ENCODE results near the gene PRDM16. TPM values are rescaled to one million over a fixed set of nuclear protein-coding genes. Genes with fewer than 3 reads are reported as not detected.

PRDM16 gene
- polyA plus RNA-seq, 1 donor from 2014 or later = not detected

DNA sequence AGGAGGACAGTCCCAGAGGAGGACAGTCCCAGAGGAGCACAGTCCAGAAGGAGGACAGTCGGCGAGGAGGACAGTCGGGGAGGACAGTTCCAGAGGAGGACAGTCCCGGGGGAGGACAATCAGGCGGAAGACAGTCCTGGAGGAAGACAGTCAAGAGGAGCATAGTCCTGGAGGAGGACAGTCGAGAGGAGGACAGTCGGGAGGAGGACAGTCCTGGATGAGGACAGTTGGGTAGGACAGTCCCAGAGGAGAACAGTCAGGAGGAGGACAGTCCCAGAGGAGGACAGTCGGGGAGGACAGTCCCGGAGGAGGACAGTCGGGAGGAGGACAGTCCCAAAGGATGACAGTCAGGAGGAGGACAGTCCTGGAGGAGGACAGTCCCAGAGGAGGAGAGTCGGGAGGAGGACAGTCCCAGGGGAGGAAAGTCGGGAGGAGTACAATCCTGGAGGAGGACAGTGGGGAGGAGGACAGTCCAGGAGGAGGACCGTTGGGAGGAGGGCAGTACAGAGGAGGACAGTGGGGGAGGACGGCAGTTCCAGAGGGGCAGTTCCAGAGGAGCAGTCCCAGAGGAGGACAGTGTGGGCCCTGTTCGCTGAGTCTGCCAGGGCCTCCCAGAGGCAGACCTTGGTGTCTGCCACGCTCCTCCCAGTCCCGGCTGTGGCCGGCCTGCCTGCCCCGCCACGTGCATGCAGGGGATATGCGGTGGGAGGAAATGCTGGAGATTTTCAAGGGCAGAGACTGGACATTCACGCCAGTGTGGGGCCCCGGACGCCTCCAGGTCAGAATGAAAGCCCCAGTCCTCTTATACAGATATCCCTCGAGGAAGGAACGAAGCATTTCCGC, 201.6 kb downstream of the PRDM16 start:
- Mint-ChIP-seq H3K36me3 (no peaks in the 10 kb centered on the region), H3K4me3 (no peak overlapping the region), H3K4me1 (no peaks in the 10 kb centered on the region), H3K27me3 (no peaks in the 10 kb centered on the region), H3K9me3 (peaks cover 0 to 4% (median 0%) of the 10 kb centered on the region in 3 donors), H3K27ac (no peak overlapping the region)

DNA sequence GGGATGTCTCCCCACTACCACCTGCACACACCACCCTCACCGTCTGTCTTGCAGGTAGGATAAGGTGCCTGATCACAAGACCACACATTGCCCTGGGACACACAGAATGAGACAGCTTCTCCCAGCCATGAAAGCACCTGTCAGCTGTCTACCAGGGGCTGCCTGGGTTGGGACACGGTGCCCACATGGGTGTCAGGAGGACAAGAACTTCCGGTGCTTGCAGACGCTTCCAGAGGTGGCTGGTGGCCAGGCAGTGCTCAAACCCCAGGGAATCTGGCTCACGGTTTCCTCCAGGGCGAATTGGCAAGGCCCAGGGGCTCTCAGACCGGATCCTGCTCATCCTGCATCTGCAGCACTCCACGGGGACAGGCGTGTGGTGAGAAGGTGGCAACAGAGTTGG, 202.9 kb downstream of the PRDM16 start:
- Mint-ChIP-seq H3K4me1 (no peaks in the 10 kb centered on the region), H3K27me3 (no peaks in the 10 kb centered on the region)

DNA sequence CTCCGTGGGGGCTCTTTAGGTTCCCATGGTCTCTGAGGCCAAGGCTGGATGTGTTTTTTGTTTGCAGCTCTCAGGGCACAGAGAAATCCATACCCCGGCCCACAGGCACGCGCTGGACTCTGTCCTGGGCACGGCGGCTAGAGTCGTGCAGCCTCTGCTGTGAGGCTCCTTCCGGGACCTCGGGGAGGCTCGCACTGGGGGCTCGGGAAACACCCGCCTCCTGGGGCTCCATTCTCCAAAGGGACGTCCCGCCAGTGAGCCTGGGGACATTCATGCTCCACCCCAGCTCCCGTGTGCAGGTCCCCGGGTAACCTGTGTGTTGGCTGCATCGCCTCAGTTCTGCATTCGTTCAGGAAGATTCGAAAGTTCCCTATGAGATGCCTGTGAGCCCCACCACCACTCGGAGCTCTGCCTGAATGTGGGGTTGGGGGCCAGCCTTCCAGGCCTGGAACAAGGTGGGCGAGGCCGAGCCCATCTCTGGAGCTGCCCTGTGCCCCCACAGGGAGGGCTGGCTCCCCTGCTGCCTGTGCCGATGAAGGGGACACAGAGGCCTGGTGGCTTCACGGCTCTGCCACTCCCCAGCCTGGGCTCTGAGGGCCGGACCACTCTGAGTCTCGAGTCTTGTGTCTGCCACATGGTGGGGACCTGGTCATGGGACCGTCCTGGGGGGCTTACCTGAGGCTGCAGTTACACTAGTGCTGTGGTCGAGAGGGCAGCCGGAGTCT, 203.5 kb downstream of the PRDM16 start:
- Mint-ChIP-seq H3K4me3 (no peak overlapping the region), H3K9me3 (no peaks in the 10 kb centered on the region), H3K36me3 (no peaks in the 10 kb centered on the region), H3K4me1 (no peaks in the 10 kb centered on the region), H3K27ac (no peak overlapping the region), H3K27me3 (no peaks in the 10 kb centered on the region)

More for the DNA sequence above, 202.9 kb downstream of the PRDM16 start:
- H3K27ac Mint-ChIP-seq = no peak overlapping the region
- peaks cover 0 to 4% (median 0%) of the 10 kb centered on the region in 3 donors for H3K9me3 Mint-ChIP-seq
- no peak overlapping the region for H3K4me3 Mint-ChIP-seq
- H3K36me3 Mint-ChIP-seq = no peaks in the 10 kb centered on the region

DNA sequence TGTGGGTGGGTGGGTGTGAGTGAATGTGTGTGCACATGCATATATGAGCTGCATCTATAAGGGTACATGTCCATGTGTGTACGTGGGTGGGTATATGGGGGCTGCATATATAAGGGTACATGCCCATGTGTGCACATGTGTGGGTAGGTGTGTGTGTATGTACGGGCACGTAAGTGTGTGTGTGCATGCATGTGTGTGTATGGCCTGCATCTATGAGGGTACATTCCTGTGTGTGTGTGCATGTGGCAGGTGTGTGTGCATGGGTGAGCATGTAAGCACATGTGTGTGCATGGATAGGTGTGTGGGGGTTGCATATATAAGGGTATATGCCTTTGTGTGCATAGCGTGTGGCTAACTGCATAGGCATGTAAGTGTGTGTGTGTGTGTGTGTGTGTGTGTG, 204.4 kb downstream of the PRDM16 start:
- no peaks in the 10 kb centered on the region for H3K36me3 Mint-ChIP-seq
- H3K27me3 Mint-ChIP-seq = no peaks in the 10 kb centered on the region
- no peaks in the 10 kb centered on the region for H3K4me1 Mint-ChIP-seq
- no peaks in the 10 kb centered on the region for H3K9me3 Mint-ChIP-seq
- no peak overlapping the region for H3K4me3 Mint-ChIP-seq
- H3K27ac Mint-ChIP-seq = no peak overlapping the region

DNA sequence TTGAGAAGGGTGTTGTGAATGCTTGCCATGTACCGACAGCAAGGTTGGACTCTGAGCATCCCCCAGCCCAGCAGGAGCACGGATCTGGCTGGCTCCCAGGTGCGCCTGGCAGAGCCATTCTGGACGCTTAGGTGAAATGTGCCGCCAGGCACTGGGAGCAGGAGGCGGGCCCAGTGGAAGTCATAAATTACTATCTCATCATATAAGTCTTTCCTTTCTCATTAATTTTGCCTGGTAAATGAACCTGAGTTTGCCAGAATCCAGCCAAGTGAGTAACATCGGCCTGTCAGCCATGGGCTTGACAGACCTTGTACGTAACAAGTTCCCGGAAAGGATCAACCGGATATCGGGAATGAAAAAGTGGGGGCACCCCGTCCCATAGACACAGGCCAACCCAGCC, 206.0 kb downstream of the PRDM16 start:
- Mint-ChIP-seq H3K4me1 (no peaks in the 10 kb centered on the region), H3K9me3 (no peaks in the 10 kb centered on the region), H3K27ac (no peak overlapping the region), H3K4me3 (no peak overlapping the region), H3K27me3 (no peaks in the 10 kb centered on the region), H3K36me3 (no peaks in the 10 kb centered on the region)

DNA sequence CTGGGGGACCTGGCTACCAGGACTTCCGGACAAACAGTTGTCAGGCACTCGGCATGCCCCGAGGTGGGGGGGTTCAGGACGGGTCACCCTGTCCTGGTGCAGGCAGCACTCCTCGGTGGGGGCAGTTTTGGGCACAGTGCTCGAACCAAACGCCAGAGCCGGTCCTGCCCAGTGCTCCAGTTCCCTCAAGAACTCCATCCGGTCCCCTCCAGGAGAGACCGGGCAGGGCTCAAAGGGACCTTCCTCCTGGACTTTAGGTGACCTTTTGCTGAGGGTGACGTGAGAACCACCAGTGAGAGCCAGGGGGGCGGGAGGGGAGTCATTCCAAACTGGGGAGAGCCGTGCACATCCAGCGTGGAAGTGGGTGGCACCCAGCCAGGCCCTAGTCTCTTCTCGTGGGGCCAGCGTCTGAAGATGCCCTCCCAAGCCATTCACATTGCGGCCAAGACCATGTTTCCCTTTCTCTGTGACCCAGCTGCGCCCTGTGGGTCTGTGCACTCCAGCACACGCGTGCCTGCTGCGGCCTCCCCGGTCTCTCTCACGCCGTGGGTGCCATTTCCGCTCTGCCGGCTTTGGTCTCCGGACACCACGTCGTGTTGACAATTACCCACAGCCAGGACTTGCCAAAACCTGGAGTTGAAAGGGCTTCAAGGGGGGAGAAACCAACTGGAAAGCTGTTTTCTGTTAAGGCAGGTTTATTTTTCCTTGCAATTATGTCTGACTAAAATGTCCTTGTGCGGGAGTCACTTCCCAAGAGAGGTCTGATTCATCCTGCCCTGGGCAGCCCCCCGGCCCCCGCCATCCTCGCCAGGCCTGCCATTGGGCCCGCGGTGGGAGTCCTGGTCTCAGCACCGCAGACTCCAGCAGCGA, 206.7 kb downstream of the PRDM16 start:
- H3K27ac Mint-ChIP-seq = no peak overlapping the region
- no peak overlapping the region for H3K4me3 Mint-ChIP-seq
- no peaks in the 10 kb centered on the region for H3K9me3 Mint-ChIP-seq
- H3K4me1 Mint-ChIP-seq = no peaks in the 10 kb centered on the region
- no peaks in the 10 kb centered on the region for H3K36me3 Mint-ChIP-seq
- no peaks in the 10 kb centered on the region for H3K27me3 Mint-ChIP-seq

DNA sequence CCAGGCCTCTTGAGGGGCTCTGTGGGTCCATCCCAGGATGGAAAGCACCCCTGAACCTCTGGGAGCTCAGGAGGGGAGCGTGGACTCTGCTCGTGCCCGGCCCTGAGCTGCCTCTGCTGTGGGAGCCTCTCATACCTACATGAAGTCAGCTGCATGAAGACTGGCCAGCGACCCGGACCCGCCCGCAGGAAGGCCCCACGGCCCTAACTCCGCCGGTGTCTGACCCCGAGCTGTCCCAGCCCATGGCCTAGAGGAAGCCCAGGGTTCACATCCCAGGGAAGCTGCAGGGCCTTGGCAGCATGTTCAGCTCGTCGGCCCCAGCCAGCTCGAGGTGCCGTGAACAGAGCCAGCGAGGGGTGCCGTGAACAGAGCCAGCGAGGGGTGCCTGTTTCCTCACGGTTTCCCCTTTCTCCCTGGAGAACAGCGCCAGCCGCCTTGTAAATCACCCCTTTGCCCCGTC, 207.4 kb downstream of the PRDM16 start:
- Mint-ChIP-seq H3K4me1 (no peaks in the 10 kb centered on the region), H3K36me3 (no peaks in the 10 kb centered on the region), H3K27ac (no peak overlapping the region), H3K27me3 (peaks cover 2% of the 10 kb centered on the region), H3K9me3 (no peaks in the 10 kb centered on the region), H3K4me3 (no peak overlapping the region)

DNA sequence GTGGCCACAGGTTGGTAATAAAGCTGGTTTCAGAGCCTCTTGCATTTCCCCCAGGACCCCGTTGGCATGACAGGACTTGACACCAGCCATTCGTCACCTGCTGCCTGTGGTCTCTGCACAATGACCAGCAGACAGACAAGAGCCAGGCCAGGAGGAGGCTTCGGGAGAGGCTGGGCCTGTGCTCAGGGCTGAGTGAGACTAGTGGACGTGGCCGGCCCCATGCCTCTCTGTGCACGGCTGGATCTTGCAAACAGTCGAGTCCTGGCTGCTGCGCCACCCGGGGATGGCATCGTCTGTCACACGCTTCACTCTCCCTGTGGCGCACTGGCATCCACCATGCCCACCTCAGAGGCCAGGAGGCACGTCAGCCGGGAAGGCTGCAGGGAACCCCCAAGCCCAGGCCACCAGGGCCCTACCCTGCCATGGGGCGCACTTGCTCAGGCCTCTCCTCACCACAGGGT, 208.0 kb downstream of the PRDM16 start:
- no peaks in the 10 kb centered on the region for H3K4me1 Mint-ChIP-seq
- no peaks in the 10 kb centered on the region for H3K36me3 Mint-ChIP-seq
- no peaks in the 10 kb centered on the region for H3K9me3 Mint-ChIP-seq
- H3K27me3 Mint-ChIP-seq = peaks cover 2% of the 10 kb centered on the region
- H3K27ac Mint-ChIP-seq = no peak overlapping the region
- H3K4me3 Mint-ChIP-seq = no peak overlapping the region

DNA sequence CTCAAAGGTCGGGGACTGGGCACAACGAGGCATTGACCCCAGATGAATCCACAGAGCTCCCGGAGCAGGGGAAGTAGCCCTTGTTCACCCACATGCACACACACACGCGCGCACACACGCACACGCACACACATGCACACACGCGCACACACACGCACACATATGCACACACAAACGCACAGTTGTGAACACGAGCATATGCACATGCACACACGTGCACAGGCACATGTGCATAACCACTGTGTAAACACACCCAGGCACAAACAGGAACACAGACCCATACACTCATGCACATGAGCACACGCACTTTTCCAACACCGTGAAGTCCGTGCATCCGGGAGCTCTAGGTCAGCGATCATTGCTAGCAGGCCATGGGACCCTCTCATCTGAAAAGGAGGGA, 208.6 kb downstream of the PRDM16 start:
- Mint-ChIP-seq H3K9me3 (no peaks in the 10 kb centered on the region), H3K27me3 (peaks cover 2% of the 10 kb centered on the region), H3K36me3 (no peaks in the 10 kb centered on the region), H3K4me1 (no peaks in the 10 kb centered on the region), H3K4me3 (no peak overlapping the region), H3K27ac (no peak overlapping the region)

DNA sequence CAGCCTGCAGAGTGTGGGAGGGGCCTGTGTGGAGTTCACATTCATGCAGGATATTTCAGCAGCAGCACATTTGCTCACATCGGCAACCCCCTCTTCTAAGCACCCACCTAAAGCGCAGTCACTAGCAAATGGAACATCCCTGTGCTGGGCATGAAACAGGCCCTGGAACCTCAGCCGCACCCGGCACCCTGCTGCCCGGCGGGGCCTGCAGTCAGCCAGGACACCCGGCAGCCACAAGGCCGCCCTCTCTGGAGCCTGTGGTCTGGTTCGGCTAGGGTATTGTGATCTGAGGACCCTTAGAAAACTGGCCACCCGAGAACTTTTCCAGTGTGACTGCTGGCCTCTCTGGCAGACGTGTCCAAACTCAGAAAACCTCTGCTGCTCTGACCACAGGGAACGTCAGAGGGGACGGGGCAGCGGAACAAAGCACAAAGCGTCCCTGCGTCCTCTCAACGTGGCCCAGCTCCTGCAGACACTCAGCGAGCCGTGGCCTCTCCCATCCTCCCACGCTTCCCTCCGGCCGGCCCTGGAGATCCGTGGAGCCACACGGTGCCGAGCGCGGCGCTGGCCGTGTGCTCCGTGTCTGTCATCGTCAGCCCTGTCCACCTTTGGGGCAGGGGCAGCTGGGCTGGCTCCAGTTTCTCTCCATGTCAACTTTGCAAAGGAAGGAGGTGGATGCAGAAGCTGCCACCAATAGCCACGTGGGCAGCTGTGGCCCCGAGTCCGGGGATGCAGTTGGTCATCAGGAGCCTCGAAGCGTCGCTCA, 209.6 kb downstream of the PRDM16 start:
- peaks cover 2% of the 10 kb centered on the region for H3K27me3 Mint-ChIP-seq
- no peak overlapping the region for H3K4me3 Mint-ChIP-seq
- no peak overlapping the region for H3K27ac Mint-ChIP-seq
- no peaks in the 10 kb centered on the region for H3K9me3 Mint-ChIP-seq
- no peaks in the 10 kb centered on the region for H3K36me3 Mint-ChIP-seq
- H3K4me1 Mint-ChIP-seq = no peaks in the 10 kb centered on the region

DNA sequence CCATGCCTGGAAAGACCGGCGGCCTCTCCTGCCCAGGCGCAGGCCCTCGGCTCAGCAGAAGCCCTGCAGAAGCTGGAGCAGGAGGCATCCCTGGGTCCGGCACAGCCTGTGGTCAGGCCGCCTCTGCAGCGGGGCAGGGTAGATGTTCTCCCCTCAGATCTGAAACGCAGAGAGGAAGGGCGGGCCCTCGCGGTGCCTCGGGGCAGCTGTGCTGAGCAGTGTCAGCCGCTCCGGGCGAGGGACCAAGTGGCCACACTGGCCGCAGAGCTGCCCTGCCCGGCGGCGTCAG, 210.1 kb downstream of the PRDM16 start:
- no peaks in the 10 kb centered on the region for H3K9me3 Mint-ChIP-seq
- H3K36me3 Mint-ChIP-seq = no peaks in the 10 kb centered on the region
- no peak overlapping the region for H3K27ac Mint-ChIP-seq

GRCh38 chr1:3281735-3282134, 212.7 kb downstream of the PRDM16 start:
- Mint-ChIP-seq H3K4me1 (no peaks in the 10 kb centered on the region), H3K36me3 (no peaks in the 10 kb centered on the region), H3K27me3 (peaks cover 5% of the 10 kb centered on the region), H3K9me3 (no peaks in the 10 kb centered on the region), H3K4me3 (peak overlapping the region in 1 of 4 donors; percentile 18), H3K27ac (no peak overlapping the region)

More for the DNA sequence above, 210.1 kb downstream of the PRDM16 start:
- Mint-ChIP-seq H3K27me3 (peaks cover 2% of the 10 kb centered on the region), H3K4me1 (no peaks in the 10 kb centered on the region), H3K4me3 (no peak overlapping the region)

- no peak overlapping the region for H3K27ac Mint-ChIP-seq
- peak overlapping the region in 1 of 4 donors; percentile 18 for H3K4me3 Mint-ChIP-seq
- no peaks in the 10 kb centered on the region for H3K36me3 Mint-ChIP-seq
Measured at GRCh38 chr1:3282186-3282585, 213.2 kb downstream of the PRDM16 start.

GRCh38 chr1:3282656-3283430, 213.8 kb downstream of the PRDM16 start:
- H3K27ac Mint-ChIP-seq = no peak overlapping the region
- H3K27me3 Mint-ChIP-seq = peaks cover 5% of the 10 kb centered on the region
- H3K4me1 Mint-ChIP-seq = no peaks in the 10 kb centered on the region
- H3K4me3 Mint-ChIP-seq = no peak overlapping the region
- no peaks in the 10 kb centered on the region for H3K9me3 Mint-ChIP-seq
- H3K36me3 Mint-ChIP-seq = no peaks in the 10 kb centered on the region

More at GRCh38 chr1:3282186-3282585, 213.2 kb downstream of the PRDM16 start:
- Mint-ChIP-seq H3K27me3 (peaks cover 5% of the 10 kb centered on the region), H3K4me1 (no peaks in the 10 kb centered on the region), H3K9me3 (no peaks in the 10 kb centered on the region)

All from IgD-negative memory B cell (primary cell).